ENCODE measurements around the gene ACSS2.

The ACSS2 gene

GRCh38 chr20:34952671-34953070 is 76.3 kb downstream of the ACSS2 start:
- DNase-seq, result no peak

GRCh38 chr20:34953960-34954359 is 77.5 kb downstream of the ACSS2 start:
- DNase-seq, result no peak

GRCh38 chr20:34954904-34955230 is 78.5 kb downstream of the ACSS2 start:
- DNase-seq, result no peak

- DNase-seq, result peak; percentile 95
These were observed 79.0 kb downstream of the ACSS2 start, which contains the start of the genes GSS and MYH7B for GRCh38 chr20:34955231-34956040. TSS of gene GSS (minus strand) at chr20:34955806. CDS start at chr20:34951852, 3,954 bp downstream. TSS of gene MYH7B (plus strand) at chr20:34955868. CDS start at chr20:34978006, 22,138 bp downstream.

GRCh38 chr20:34956041-34956458 is 79.6 kb downstream of the ACSS2 start:
- DNase-seq, result no peak

- no peak for DNase-seq
These were observed 80.5 kb downstream of the ACSS2 start for GRCh38 chr20:34956751-34957472.

GRCh38 chr20:34964486-34964885 is 88.1 kb downstream of the ACSS2 start:
- no peak for DNase-seq

- DNase-seq, result no peak
These were observed 88.6 kb downstream of the ACSS2 start for GRCh38 chr20:34965051-34965450.

GRCh38 chr20:34967421-34967820 is 91.0 kb downstream of the ACSS2 start:
- DNase-seq, result no peak

GRCh38 chr20:34968042-34968775 is 91.8 kb downstream of the ACSS2 start:
- DNase-seq, result no peak

GRCh38 chr20:34970193-34970840 is 93.9 kb downstream of the ACSS2 start:
- no peak for DNase-seq

- DNase-seq, result no peak
These were observed 94.6 kb downstream of the ACSS2 start for GRCh38 chr20:34970846-34971560.

GRCh38 chr20:34971561-34972235 is 95.3 kb downstream of the ACSS2 start:
- DNase-seq, result no peak

GRCh38 chr20:34974246-34974645 is 97.8 kb downstream of the ACSS2 start:
- no peak for DNase-seq

GRCh38 chr20:34976286-34976685 is 99.9 kb downstream of the ACSS2 start:
- DNase-seq, result no peak
